Neural cell (in vitro differentiated cells): ENCODE data around the gene GPR3. TPM values are rescaled to one million over a fixed set of nuclear protein-coding genes. Genes with fewer than 3 reads are reported as not detected.

Experiments
- H2AFZ ChIP-seq: fragments of 200-600, 300-800 bp; sonication (generic), shearing (Covaris generic); 2 replicates; pipeline ENCODE4 v1.6.0; 2014; ENCODE audit warnings: low read depth, mild to moderate bottlenecking, antibody characterized with exemption, low read length, moderate library complexity
- H3F3A ChIP-seq: fragments of 200-600 bp; shearing (Covaris generic); 2 replicates; pipeline ENCODE4 v1.6.1; 2016; ENCODE audit warnings: mild to moderate bottlenecking, moderate library complexity, mixed read lengths, antibody characterized with exemption, low read length; ENCODE audit not compliant: insufficient read depth, poor library complexity, severe bottlenecking
- H3K27ac ChIP-seq: fragments of 200-600, 300-800 bp; sonication (generic), shearing (Covaris generic); 2 replicates; pipeline ENCODE4 v1.5.1; 2014; ENCODE audit warnings: mild to moderate bottlenecking, low read length, moderate library complexity
- H3K27me3 ChIP-seq: fragments of 300-800, 200-600 bp; sonication (generic), shearing (Covaris generic); 2 replicates; pipeline ENCODE4 v1.6.0; 2014; ENCODE audit warnings: mild to moderate bottlenecking, low read depth, low read length, moderate library complexity; ENCODE audit not compliant: insufficient read depth
- H3K36me3 ChIP-seq: fragments of 300-800, 200-600 bp; sonication (generic), shearing (Covaris generic); 2 replicates; pipeline ENCODE4 v1.5.1; 2014; ENCODE audit warnings: mild to moderate bottlenecking, antibody characterized with exemption, low read length, moderate library complexity; ENCODE audit not compliant: insufficient read depth
- H3K4me2 ChIP-seq: fragments of 300-800, 200-600 bp; sonication (generic), shearing (Covaris generic); 2 replicates; pipeline ENCODE4 v1.6.0; 2014; ENCODE audit warnings: mild to moderate bottlenecking, low read length
- H3K4me3 ChIP-seq: fragments of 300-800, 200-600 bp; sonication (generic), shearing (Covaris generic); 2 replicates; pipeline ENCODE4 v1.5.1; 2014; ENCODE audit warnings: mild to moderate bottlenecking, low read length, moderate library complexity
- H3K79me2 ChIP-seq: fragments of 200-600 bp; shearing (Covaris generic); replicated peaks from 2 replicates; pipeline ENCODE4 v1.6.0; 2014; ENCODE audit warnings: mild to moderate bottlenecking, low read length, moderate library complexity; ENCODE audit not compliant: insufficient read depth
- H3K9ac ChIP-seq: fragments of 300-800, 200-600 bp; sonication (generic), shearing (Covaris generic); 2 replicates; pipeline ENCODE4 v1.6.1; 2016; ENCODE audit warnings: mild to moderate bottlenecking, low read length, mixed read lengths
- H3K9me2 ChIP-seq: fragments of 200-600 bp; shearing (Covaris generic); 2 replicates; pipeline ENCODE4 v1.6.1; 2016; ENCODE audit warnings: mild to moderate bottlenecking, low read length, mixed read lengths; ENCODE audit not compliant: insufficient read depth
- H3K9me3 ChIP-seq: fragments of 200-600, 300-800 bp; sonication (generic), shearing (Covaris generic); 2 replicates; pipeline ENCODE4 v1.6.1; 2016; ENCODE audit warnings: mild to moderate bottlenecking, mixed run types, low read length, moderate library complexity, mixed read lengths
- H4K20me1 ChIP-seq: fragments of 200-600 bp; shearing (Covaris generic); 2 replicates; pipeline ENCODE4 v1.6.1; 2016; ENCODE audit warnings: mild to moderate bottlenecking, mixed run types; ENCODE audit not compliant: insufficient read depth
- CTCF ChIP-seq: fragments of 450-650 bp; IDR thresholded peaks from 2 replicates; pipeline ENCODE4 v1.5.1; 2014; ENCODE audit warnings: antibody characterized with exemption, mild to moderate bottlenecking, moderate library complexity; ENCODE audit not compliant: poor library complexity, severe bottlenecking
- EP300 ChIP-seq: fragments of 450-650 bp; conservative IDR thresholded peaks from 2 replicates; pipeline ENCODE4 v1.6.1; 2014; ENCODE audit warnings: antibody characterized with exemption, mild to moderate bottlenecking, moderate library complexity; ENCODE audit not compliant: poor library complexity, severe bottlenecking
- EZH2 ChIP-seq: fragments of 200-600, 300-800 bp; shearing (Covaris generic), sonication (generic); IDR thresholded peaks from 2 replicates; pipeline ENCODE4 v1.6.1; 2014; ENCODE audit warnings: antibody characterized with exemption, low read length, borderline replicate concordance, mild to moderate bottlenecking; ENCODE audit not compliant: insufficient read depth, poor library complexity, severe bottlenecking
- MXI1 ChIP-seq: fragments of 450-650 bp; conservative IDR thresholded peaks from 2 replicates; pipeline ENCODE4 v1.6.1; 2014; ENCODE audit warnings: antibody characterized with exemption, mild to moderate bottlenecking; ENCODE audit not compliant: poor library complexity, severe bottlenecking
- POLR2AphosphoS5 ChIP-seq: IDR thresholded peaks from 2 replicates; pipeline ENCODE4 v1.6.1; 2012
- RAD21 ChIP-seq: fragments of 450-650 bp; conservative IDR thresholded peaks from 2 replicates; pipeline ENCODE4 v1.6.1; 2014; ENCODE audit warnings: antibody characterized with exemption, mild to moderate bottlenecking, moderate library complexity
- REST ChIP-seq: IDR thresholded peaks from 2 replicates; pipeline ENCODE4 v1.6.1; 2012; ENCODE audit warnings: borderline replicate concordance
- SMC3 ChIP-seq: fragments of 450-650 bp; conservative IDR thresholded peaks from 2 replicates; pipeline ENCODE4 v1.6.1; 2014; ENCODE audit warnings: antibody characterized with exemption, mild to moderate bottlenecking, moderate library complexity; ENCODE audit not compliant: poor library complexity
- TAF1 ChIP-seq: IDR thresholded peaks from 2 replicates; pipeline ENCODE4 v1.6.1; 2012; ENCODE audit warnings: low read depth
- polyA plus RNA-seq: library from polyadenylated mRNA; depleted of rRNA; stranded (reverse); fragments of >200 nt; gene quantifications from 2 replicates; pipeline ENCODE4 v1.2.3, GENCODE V29; 2014

Gene GPR3
- polyA plus RNA-seq, 1 donor from 2014 or later = 0.54 TPM

DNA sequence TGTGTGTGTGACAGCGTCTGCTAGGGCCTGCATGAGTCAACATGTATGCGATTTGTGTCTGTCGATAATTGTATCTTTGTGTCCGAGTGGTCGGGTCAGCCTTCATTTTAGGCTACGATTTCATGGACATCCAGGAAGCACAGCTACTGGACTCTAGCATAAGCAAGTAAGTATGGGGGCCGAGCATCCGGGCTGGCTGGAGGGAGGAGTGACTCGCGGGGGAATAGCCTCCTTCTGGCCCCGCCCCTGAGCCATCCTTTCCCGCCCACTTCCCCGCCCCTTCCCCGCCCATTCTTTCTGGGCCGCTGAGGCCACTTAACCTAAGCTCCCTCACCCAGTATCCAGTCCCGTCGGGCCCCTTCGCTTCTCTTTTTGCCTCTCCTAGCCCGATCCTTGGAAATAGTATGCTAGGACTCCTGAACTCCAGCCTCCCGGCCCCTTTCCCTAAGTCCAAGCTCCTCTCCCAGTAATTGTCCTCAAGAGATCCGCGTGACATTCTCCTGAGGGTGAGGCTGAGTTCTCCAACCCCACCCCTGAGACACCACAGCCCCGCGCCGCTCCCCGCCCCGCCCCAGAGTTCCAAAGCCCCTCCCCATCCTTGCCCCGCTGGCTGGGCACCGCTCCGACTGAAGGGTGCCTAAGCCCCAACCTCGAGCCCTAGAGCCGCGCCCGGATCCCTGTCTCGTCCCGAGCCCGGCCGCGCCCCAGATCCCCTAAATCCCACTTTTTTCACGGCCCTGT is 26.9 kb upstream of the GPR3 start:
- Histone ChIP-seq H3K4me3 (peak overlapping the region; percentile 64), H3F3A (no peaks in the 10 kb centered on the region), H3K9me3 (no peaks in the 10 kb centered on the region), H3K27ac (no peak overlapping the region), H3K4me2 (peak overlapping the region; percentile 55), H3K9ac (peak overlapping the region; percentile 36), H2AFZ (no peak overlapping the region), H4K20me1 (no peaks in the 10 kb centered on the region), H3K79me2 (no peaks in the 10 kb centered on the region), H3K27me3 (peaks cover 14% of the 10 kb centered on the region), H3K9me2 (no peaks in the 10 kb centered on the region), H3K36me3 (no peaks in the 10 kb centered on the region)
- TF ChIP-seq EZH2 (no peak), TAF1 (no peak), RAD21 (no peak), MXI1 (no peak), CTCF (no peak), SMC3 (no peak), POLR2AphosphoS5 (no peak), EP300 (no peak), REST (no peak)

- Histone ChIP-seq H3K9ac (peak overlapping the region; percentile 36), H3K27ac (no peak overlapping the region)
These were observed 26.4 kb upstream of the GPR3 start for GRCh38 chr1:27366113-27366410.

More at GRCh38 chr1:27366113-27366410, 26.4 kb upstream of the GPR3 start:
- Histone ChIP-seq H3K36me3 (no peaks in the 10 kb centered on the region), H2AFZ (no peak overlapping the region), H3K27me3 (peaks cover 9% of the 10 kb centered on the region), H3K4me3 (peak overlapping the region; percentile 64), H3K79me2 (no peaks in the 10 kb centered on the region), H3K4me2 (peak overlapping the region; percentile 55), H3K9me3 (no peaks in the 10 kb centered on the region), H4K20me1 (no peaks in the 10 kb centered on the region), H3F3A (no peaks in the 10 kb centered on the region), H3K9me2 (no peaks in the 10 kb centered on the region)
- TF ChIP-seq SMC3 (no peak), EP300 (no peak), EZH2 (no peak), CTCF (no peak), POLR2AphosphoS5 (no peak)
